Stromal cell of bone marrow (primary cell): ENCODE data around the gene ATP5ME.
"Not testable (repeated sequence)": the region's sequence is repeated elsewhere in the genome, so short reads cannot be mapped to it uniquely, and the experiment has no call there.

Experiments used
- DNase-seq: peaks from one replicate; pipeline ENCODE4 v3.0.0-alpha.2; 2012; ENCODE audit warnings: low read depth

ATP5ME gene

GRCh38 chr4:674172-675035 lies at the start of gene ATP5ME, which contains the start of gene MYL5:
ATP5ME (minus strand) TSS chr4:674276; CDS start chr4:674247, 29 bp downstream.
MYL5 (plus strand) TSS chr4:674542; CDS start chr4:678027, 3,485 bp downstream.
- peak; percentile 87 for DNase-seq

- DNase-seq, result no peak
Measured at GRCh38 chr4:722851-723360, 48.8 kb upstream of the ATP5ME start.

- DNase-seq, result no peak
Measured at GRCh38 chr4:722169-722725, 48.2 kb upstream of the ATP5ME start.

GRCh38 chr4:721261-722168 lies 47.4 kb upstream of the ATP5ME start:
- DNase-seq, result no peak

- DNase-seq, result no peak
Measured at GRCh38 chr4:720111-720860, 46.2 kb upstream of the ATP5ME start.

GRCh38 chr4:718460-718859 lies 44.4 kb upstream of the ATP5ME start:
- DNase-seq, result no peak

GRCh38 chr4:717601-718320 lies 43.7 kb upstream of the ATP5ME start:
- no peak for DNase-seq

- DNase-seq, result no peak
Measured at GRCh38 chr4:714087-714486, 40.0 kb upstream of the ATP5ME start.

GRCh38 chr4:712916-713632 lies 39.0 kb upstream of the ATP5ME start:
- no peak for DNase-seq

GRCh38 chr4:712093-712492 lies 38.0 kb upstream of the ATP5ME start:
- no peak for DNase-seq

- no peak for DNase-seq
Measured at GRCh38 chr4:710916-711315, 36.8 kb upstream of the ATP5ME start.

- DNase-seq, result no peak
Measured at GRCh38 chr4:710116-710515, 36.0 kb upstream of the ATP5ME start.

- DNase-seq, result no peak
Measured at GRCh38 chr4:709348-709747, 35.3 kb upstream of the ATP5ME start.

- no peak for DNase-seq
Measured at GRCh38 chr4:708631-708933, 34.5 kb upstream of the ATP5ME start.

GRCh38 chr4:707929-708630 lies 34.0 kb upstream of the ATP5ME start:
- DNase-seq, result no peak

GRCh38 chr4:706834-707598 lies 32.9 kb upstream of the ATP5ME start:
- no peak for DNase-seq

- DNase-seq, result not testable (repeated sequence)
Measured at GRCh38 chr4:706083-706633, 32.1 kb upstream of the ATP5ME start.

GRCh38 chr4:705278-706082 lies 31.4 kb upstream of the ATP5ME start, which contains the start of gene PCGF3:
PCGF3 (plus strand) TSS chr4:705832; CDS start chr4:733681, 27,849 bp downstream.
- DNase-seq, result peak; percentile 83
